T-cell (primary cell): ENCODE measurements around the gene CAPN2. TPM values are rescaled to one million over a fixed set of nuclear protein-coding genes. Genes with fewer than 3 reads are reported as not detected.

Experiments used
- ATAC-seq, 4 experiments: fragments of 200-7000 bp in 3 of 4; fragments of 150-1000 bp in 1 of 4; cut with Tn5 transposase; replicated peaks in 1 of 4; 1 replicate in 3 of 4; 2 replicates in 1 of 4; pipeline ENCODE4 v1.10.0; 2021; ENCODE audit warnings: moderate library complexity in 3 of 4, mild to moderate bottlenecking in 2 of 4, moderate number of reproducible peaks in 1 of 4
- CTCF ChIA-PET, 2 donors: fragments of 300-600 bp; sonication (Branson Sonifier 250); formaldehyde crosslinking; loops; one replicate each; lab custom pipeline; 2022; ENCODE audit warnings: antibody characterized with exemption in 2 of 2; lab: Charles Lee
- POLR2A ChIA-PET, 2 donors: fragments of 300-600 bp; sonication (Branson Sonifier 250); formaldehyde crosslinking; loops; one replicate each; lab custom pipeline; 2022; ENCODE audit warnings: antibody characterized with exemption in 2 of 2; lab: Charles Lee
- DNase-seq, 35 experiments: peaks; one replicate each; pipeline versions ENCODE4 v3.0.0 to v3.0.0-alpha.2; 2013 to 2023
- H3K27ac ChIP-seq: one replicate; pipeline ENCODE4 v1.5.1; 2013; ENCODE audit warnings: low read length
- H3K27me3 ChIP-seq, 2 experiments: replicated peaks in 1 of 2; 1 replicate in 1 of 2; 2 replicates in 1 of 2; pipeline versions ENCODE4 v1.6.1 to v1.7.0; 2013; ENCODE audit warnings: low read length in 1 of 2, mixed read lengths in 1 of 2; ENCODE audit not compliant: control insufficient read depth in 2 of 2, insufficient read depth in 2 of 2; ENCODE audit errors: extremely low read depth in 1 of 2
- H3K36me3 ChIP-seq, 2 donors: 1 replicate in 1 of 2; 2 replicates in 1 of 2; pipeline versions ENCODE4 v1.6.1 to v1.7.0; 2013; ENCODE audit warnings: low read length in 1 of 2; ENCODE audit not compliant: control insufficient read depth in 2 of 2, insufficient read depth in 1 of 2; ENCODE audit errors: extremely low read depth in 1 of 2
- H3K4me1 ChIP-seq, 2 experiments: 1 replicate in 1 of 2; 2 replicates in 1 of 2; pipeline versions ENCODE4 v1.6.1 to v1.7.0; 2013; ENCODE audit warnings: low read length in 2 of 2, mixed read lengths in 1 of 2; ENCODE audit not compliant: insufficient read depth in 2 of 2, control insufficient read depth in 1 of 2; ENCODE audit errors: extremely low read depth in 1 of 2
- H3K4me3 ChIP-seq, 2 donors: 1 replicate in 1 of 2; 2 replicates in 1 of 2; pipeline versions ENCODE4 v1.5.1 to v1.7.0; 2013; ENCODE audit warnings: mild to moderate bottlenecking in 2 of 2, low read length in 1 of 2, moderate library complexity in 1 of 2; ENCODE audit not compliant: control insufficient read depth in 1 of 2; ENCODE audit errors: extremely low read depth in 1 of 2
- H3K9me3 ChIP-seq: 2 replicates; pipeline ENCODE4 v1.7.0; 2013
- H3K27ac Mint-ChIP-seq, 2 donors: one replicate each; pipeline ENCODE4 v1.8.0; 2020 to 2021; ENCODE audit warnings: mild to moderate bottlenecking in 2 of 2, mixed read lengths in 2 of 2
- H3K27me3 Mint-ChIP-seq, 2 donors: one replicate each; pipeline ENCODE4 v1.8.0; 2021 to 2022; ENCODE audit warnings: mixed read lengths in 2 of 2
- H3K36me3 Mint-ChIP-seq: one replicate; pipeline ENCODE4 v1.8.0; 2021; ENCODE audit warnings: mixed read lengths
- H3K4me1 Mint-ChIP-seq, 3 donors: one replicate each; pipeline ENCODE4 v1.8.0; 2020 to 2022; ENCODE audit warnings: mixed read lengths in 3 of 3, mild to moderate bottlenecking in 1 of 3
- H3K4me3 Mint-ChIP-seq, 3 donors: one replicate each; pipeline ENCODE4 v1.8.0; 2020 to 2022; ENCODE audit warnings: mild to moderate bottlenecking in 3 of 3, mixed read lengths in 3 of 3, moderate library complexity in 3 of 3
- H3K9me3 Mint-ChIP-seq, 3 donors: one replicate each; pipeline ENCODE4 v1.8.0; 2020 to 2022; ENCODE audit warnings: mixed read lengths in 3 of 3
- WGBS: methylation state at CpG from one replicate; pipeline ENCODE4 v1.1.5; 2013; ENCODE audit warnings: missing lambda C conversion rate; ENCODE audit not compliant: insufficient coverage; 5-methylcytosine and 5-hydroxymethylcytosine counted together
- total RNA-seq, 35 experiments: library from RNA in 6 of 35; stranded (reverse) in 6 of 35; fragments of 120-200 nt in 1 of 35; gene quantifications; one replicate each; pipeline versions ENCODE4 v1.2.1 to v1.2.4 and lab custom pipeline; 2013 to 2026

Gene CAPN2
- total RNA-seq, 5 donors from 2014 or later (not counting 1 experiment from before 2014, with no cell fraction given) = 146 to 206 (median 169) TPM

GRCh38 chr1:223772771-223773160 lies 60.4 kb downstream of the CAPN2 start:
- Mint-ChIP-seq H3K4me3 (no peak overlapping the region), H3K4me1 (peaks cover 9 to 39% (median 16%) of the 10 kb centered on the region in 3 donors), H3K27me3 (no peaks in the 10 kb centered on the region), H3K27ac (peak overlapping the region in 1 of 2 donors; percentile 44), H3K9me3 (no peaks in the 10 kb centered on the region), H3K36me3 (peaks cover 62% of the 10 kb centered on the region)
- DNase-seq (no peak), ATAC-seq (no peak)
- no peaks in the 10 kb centered on the region for H3K9me3 ChIP-seq
- no peak overlapping the region for H3K27ac ChIP-seq
- no CpG with 5 or more reads among the region's 5 CpGs for WGBS
- peaks cover 12 to 74% of the 10 kb centered on the region in 2 donors for H3K36me3 ChIP-seq
- ChIA-PET POLR2A (no interaction called here), CTCF (interaction anchor here in 1 of 2 donors (0.8 to 1.1 kb wide), 2 partner anchors 23 to 38 kb away, joined by 3 read pairs; no protein-coding TSS in a partner anchor)
- H3K4me3 ChIP-seq = no peak overlapping the region
- H3K27me3 ChIP-seq = no peaks in the 10 kb centered on the region
- peaks cover 0 to 5% of the 10 kb centered on the region in 2 experiments for H3K4me1 ChIP-seq

- Histone ChIP-seq H3K27ac (no peak overlapping the region), H3K4me1 (peaks cover 0 to 5% of the 10 kb centered on the region in 2 experiments), H3K4me3 (no peak overlapping the region), H3K36me3 (peaks cover 12 to 84% of the 10 kb centered on the region in 2 donors), H3K9me3 (no peaks in the 10 kb centered on the region), H3K27me3 (no peaks in the 10 kb centered on the region)
- DNase-seq (no peak), ATAC-seq (no peak)
- Mint-ChIP-seq H3K9me3 (no peaks in the 10 kb centered on the region), H3K4me3 (no peak overlapping the region), H3K36me3 (peaks cover 66% of the 10 kb centered on the region), H3K27ac (peak overlapping the region; percentile 43 to 56), H3K4me1 (peaks cover 9 to 39% (median 16%) of the 10 kb centered on the region in 3 donors), H3K27me3 (no peaks in the 10 kb centered on the region)
- ChIA-PET CTCF (interaction anchor here (0.7 kb wide), 2 partner anchors 19 to 31 kb away, joined by 3 read pairs; no protein-coding TSS in a partner anchor), POLR2A (interaction anchor here in 1 of 2 donors (0.7 kb wide), 1 partner anchor 57 kb away, joined by 3 read pairs; no protein-coding TSS in a partner anchor)
- WGBS = 95% methylated on average over 5 of the region's 6 CpGs
Measured at GRCh38 chr1:223774134-223774814, 61.9 kb downstream of the CAPN2 start.

- WGBS = no CpG with 5 or more reads among the region's 4 CpGs
- H3K4me3 Mint-ChIP-seq = no peak overlapping the region
- no peak overlapping the region for H3K4me3 ChIP-seq
- H3K36me3 Mint-ChIP-seq = peaks cover 58% of the 10 kb centered on the region
- peaks cover 9 to 39% (median 16%) of the 10 kb centered on the region in 3 donors for H3K4me1 Mint-ChIP-seq
- POLR2A ChIA-PET = interaction anchor here in 1 of 2 donors (1.5 kb wide), 1 partner anchor 10 kb away, joined by 3 read pairs; no protein-coding TSS in a partner anchor
- peaks cover 0 to 5% of the 10 kb centered on the region in 2 experiments for H3K4me1 ChIP-seq
- no peak for ATAC-seq
- H3K9me3 Mint-ChIP-seq = no peaks in the 10 kb centered on the region
- DNase-seq = no peak
- H3K36me3 ChIP-seq = peaks cover 12 to 83% of the 10 kb centered on the region in 2 donors
- CTCF ChIA-PET = interaction anchor here (0.7 to 1.0 kb wide), 3 partner anchors 16 to 32 kb away, joined by 3 read pairs; no protein-coding TSS in a partner anchor
- H3K9me3 ChIP-seq = no peaks in the 10 kb centered on the region
- no peak overlapping the region for H3K27ac ChIP-seq
- no peaks in the 10 kb centered on the region for H3K27me3 ChIP-seq
- H3K27ac Mint-ChIP-seq = peak overlapping the region; percentile 37 to 56
- H3K27me3 Mint-ChIP-seq = no peaks in the 10 kb centered on the region
Measured at GRCh38 chr1:223775054-223775453, 62.7 kb downstream of the CAPN2 start.

GRCh38 chr1:223775711-223776074 lies 63.4 kb downstream of the CAPN2 start:
- Mint-ChIP-seq H3K27me3 (no peaks in the 10 kb centered on the region), H3K4me1 (peaks cover 9 to 39% (median 16%) of the 10 kb centered on the region in 3 donors), H3K9me3 (no peaks in the 10 kb centered on the region), H3K4me3 (no peak overlapping the region), H3K36me3 (peaks cover 55% of the 10 kb centered on the region), H3K27ac (peak overlapping the region; percentile 81 to 85)
- no CpG with 5 or more reads among the region's 1 CpG for WGBS
- ChIA-PET POLR2A (interaction anchor here in 1 of 2 donors (1.5 kb wide), 1 partner anchor 9 kb away, joined by 3 read pairs; no protein-coding TSS in a partner anchor), CTCF (interaction anchor here (0.7 to 1.0 kb wide), 3 partner anchors 16 to 126 kb away, joined by 3 to 4 read pairs (median 3); no protein-coding TSS in a partner anchor)
- ATAC-seq (no peak), DNase-seq (no peak)
- Histone ChIP-seq H3K4me1 (peaks cover 0 to 5% of the 10 kb centered on the region in 2 experiments), H3K9me3 (no peaks in the 10 kb centered on the region), H3K36me3 (peaks cover 11 to 82% of the 10 kb centered on the region in 2 donors), H3K27ac (peak overlapping the region; percentile 43), H3K4me3 (no peak overlapping the region), H3K27me3 (no peaks in the 10 kb centered on the region)

- no peak overlapping the region for H3K4me3 ChIP-seq
- POLR2A ChIA-PET = interaction anchor here in 1 of 2 donors (1.5 kb wide), 1 partner anchor 9 kb away, joined by 3 read pairs; no protein-coding TSS in a partner anchor
- Mint-ChIP-seq H3K4me3 (peak overlapping the region in 1 of 3 donors; percentile 6), H3K9me3 (no peaks in the 10 kb centered on the region), H3K27me3 (no peaks in the 10 kb centered on the region), H3K27ac (peak overlapping the region; percentile 81 to 85), H3K36me3 (peaks cover 55% of the 10 kb centered on the region), H3K4me1 (peaks cover 9 to 36% (median 16%) of the 10 kb centered on the region in 3 donors)
- no peaks in the 10 kb centered on the region for H3K9me3 ChIP-seq
- CTCF ChIA-PET = interaction anchor here (0.6 to 1.0 kb wide), 3 partner anchors 27 to 1590 kb away, joined by 3 to 4 read pairs (median 3); no protein-coding TSS in a partner anchor
- DNase-seq (peak in 4 of 35 experiments; percentile 11 to 52 (median 22)), ATAC-seq (peak; percentile 53 to 86 (median 79))
- 51% methylated on average over 8 of the region's 9 CpGs for WGBS
- peaks cover 0 to 5% of the 10 kb centered on the region in 2 experiments for H3K4me1 ChIP-seq
- H3K27ac ChIP-seq = peak overlapping the region; percentile 43
- no peaks in the 10 kb centered on the region for H3K27me3 ChIP-seq
- peaks cover 7 to 80% of the 10 kb centered on the region in 2 donors for H3K36me3 ChIP-seq
Measured at GRCh38 chr1:223776075-223776814, 63.9 kb downstream of the CAPN2 start.
